ENCODE results near the gene MAP4K3.

Gene MAP4K3

GRCh38 chr2:39437522-39438296, 624 bp upstream of the MAP4K3 start:
- DNase-seq = peak; percentile 73

GRCh38 chr2:39435741-39436591, 1.1 kb downstream of the MAP4K3 start:
- DNase-seq = peak; percentile 28

- DNase-seq = no peak
Measured at GRCh38 chr2:39435234-39435633, 1.9 kb downstream of the MAP4K3 start.

GRCh38 chr2:39434233-39434897, 2.7 kb downstream of the MAP4K3 start:
- no peak for DNase-seq

- no peak for DNase-seq
Measured at GRCh38 chr2:39433586-39434195, 3.4 kb downstream of the MAP4K3 start.

- DNase-seq = peak; percentile 21
Measured at GRCh38 chr2:39432701-39433100, 4.4 kb downstream of the MAP4K3 start.

GRCh38 chr2:39431592-39432316, 5.3 kb downstream of the MAP4K3 start:
- peak; percentile 73 for DNase-seq

GRCh38 chr2:39429746-39430145, 7.3 kb downstream of the MAP4K3 start:
- no peak for DNase-seq

GRCh38 chr2:39424951-39425350, 12.1 kb downstream of the MAP4K3 start:
- no peak for DNase-seq

GRCh38 chr2:39422700-39423099, 14.4 kb downstream of the MAP4K3 start:
- no peak for DNase-seq

- DNase-seq = no peak
Measured at GRCh38 chr2:39421354-39421753, 15.7 kb downstream of the MAP4K3 start.

GRCh38 chr2:39419282-39420223, 17.5 kb downstream of the MAP4K3 start:
- DNase-seq = no peak

- no peak for DNase-seq
Measured at GRCh38 chr2:39418491-39418890, 18.6 kb downstream of the MAP4K3 start.

- no peak for DNase-seq
Measured at GRCh38 chr2:39416140-39416539, 20.9 kb downstream of the MAP4K3 start.

- DNase-seq = no peak
Measured at GRCh38 chr2:39413063-39413737, 23.9 kb downstream of the MAP4K3 start.

GRCh38 chr2:39411181-39411944, 25.7 kb downstream of the MAP4K3 start:
- DNase-seq = peak; percentile 82

GRCh38 chr2:39409697-39410389, 27.2 kb downstream of the MAP4K3 start:
- DNase-seq = no peak

GRCh38 chr2:39408351-39409136, 28.5 kb downstream of the MAP4K3 start:
- DNase-seq = no peak
